GM18868 (cell line): ENCODE measurements around the gene RAB27A.
A peak's percentile ranks its signal among the peaks of the same experiment; 100 is the strongest.

Experiments used
- ATAC-seq: cut with Tn5 transposase; IDR thresholded peaks from one replicate; pipeline ENCODE4 v1.9.1; 2021; ENCODE audit warnings: mild to moderate bottlenecking, moderate library complexity; ENCODE audit not compliant: unreplicated experiment

Gene RAB27A

DNA sequence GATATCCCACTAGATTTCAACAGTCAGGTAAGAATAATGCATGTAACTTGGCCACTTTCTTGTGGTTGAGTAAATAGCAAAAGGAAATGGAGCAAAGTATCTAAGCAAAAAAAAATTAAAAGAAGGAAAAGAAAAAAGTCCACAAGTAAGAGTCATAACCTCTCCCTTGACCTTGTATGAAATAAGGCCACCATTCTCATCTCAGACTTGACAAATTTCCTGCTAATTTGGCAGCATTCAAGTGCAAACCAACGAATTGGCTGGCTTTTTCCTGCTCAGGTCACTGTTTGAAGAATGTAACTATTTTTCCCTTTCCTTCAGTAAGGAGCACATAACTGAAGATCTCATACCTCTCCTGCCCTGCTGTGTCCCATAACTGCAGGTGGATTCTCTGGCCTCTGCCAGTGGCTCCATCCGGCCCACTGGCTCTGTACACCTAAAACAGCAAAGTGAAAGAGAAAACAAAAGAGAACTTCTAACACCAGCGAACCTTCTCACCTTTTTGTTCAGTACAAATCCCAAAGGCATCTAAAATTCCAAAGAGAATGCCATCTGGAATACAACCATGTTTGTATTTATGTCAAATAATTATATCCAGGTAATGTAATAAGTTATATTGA lies 59.5 kb downstream of the RAB27A start:
- ATAC-seq = no peak

DNA sequence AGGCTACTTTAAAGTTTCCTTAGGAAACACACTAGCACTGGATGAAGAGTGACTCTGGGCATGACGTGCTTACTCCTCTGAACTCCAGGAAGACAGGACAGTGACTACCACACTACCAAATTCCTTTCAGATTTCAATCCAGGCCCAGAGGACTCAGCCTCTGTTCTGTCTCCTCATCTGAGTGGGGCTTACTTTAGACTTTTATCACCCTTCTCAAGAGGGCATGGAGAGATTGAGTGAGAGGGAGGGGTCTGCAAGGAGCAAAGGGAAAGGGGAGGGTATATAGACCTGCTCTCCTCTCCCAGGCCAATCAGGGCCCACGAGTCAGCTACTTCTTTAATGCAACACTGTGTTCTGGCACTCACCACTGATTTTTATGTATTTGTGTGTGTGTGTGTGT lies 63.5 kb downstream of the RAB27A start:
- no peak for ATAC-seq

DNA sequence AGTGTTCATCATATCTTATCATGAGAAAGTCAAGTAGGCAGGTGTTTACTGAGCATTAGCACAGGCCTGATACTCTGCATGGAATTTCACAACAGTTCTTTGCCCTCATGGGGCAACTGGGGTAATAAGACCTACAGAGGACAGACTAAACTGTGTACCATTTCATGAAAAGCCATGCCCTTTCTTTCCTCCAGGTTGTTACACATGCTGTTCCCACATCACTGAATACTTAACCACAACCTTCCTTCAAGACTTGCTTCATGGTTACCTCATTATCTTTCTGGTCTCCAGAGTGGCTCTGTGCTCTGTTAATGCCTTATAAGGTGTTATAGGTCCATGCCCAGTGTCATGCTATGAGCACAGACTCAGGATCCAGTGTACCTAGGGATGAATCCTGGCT lies 64.7 kb downstream of the RAB27A start:
- peak; percentile 66 for ATAC-seq

DNA sequence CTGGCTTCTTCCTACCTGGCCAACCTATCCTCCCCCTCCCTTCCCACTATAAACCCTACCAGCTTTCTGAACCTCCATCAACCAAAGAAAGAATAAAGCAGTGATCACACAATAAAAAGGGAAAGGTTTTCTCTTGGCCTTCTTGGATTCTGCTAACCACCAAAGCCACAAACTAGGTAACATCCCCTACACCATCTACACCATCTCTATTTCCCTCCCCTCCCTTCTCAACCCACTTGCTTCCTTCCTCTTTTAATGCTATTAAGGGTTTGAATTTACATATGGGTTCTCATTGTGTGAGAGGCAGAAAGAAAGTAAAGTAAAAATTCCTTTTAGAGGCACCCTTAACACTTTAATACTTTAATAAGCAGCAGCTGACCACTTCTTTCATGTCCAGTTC lies 67.0 kb downstream of the RAB27A start:
- ATAC-seq = peak; percentile 68

DNA sequence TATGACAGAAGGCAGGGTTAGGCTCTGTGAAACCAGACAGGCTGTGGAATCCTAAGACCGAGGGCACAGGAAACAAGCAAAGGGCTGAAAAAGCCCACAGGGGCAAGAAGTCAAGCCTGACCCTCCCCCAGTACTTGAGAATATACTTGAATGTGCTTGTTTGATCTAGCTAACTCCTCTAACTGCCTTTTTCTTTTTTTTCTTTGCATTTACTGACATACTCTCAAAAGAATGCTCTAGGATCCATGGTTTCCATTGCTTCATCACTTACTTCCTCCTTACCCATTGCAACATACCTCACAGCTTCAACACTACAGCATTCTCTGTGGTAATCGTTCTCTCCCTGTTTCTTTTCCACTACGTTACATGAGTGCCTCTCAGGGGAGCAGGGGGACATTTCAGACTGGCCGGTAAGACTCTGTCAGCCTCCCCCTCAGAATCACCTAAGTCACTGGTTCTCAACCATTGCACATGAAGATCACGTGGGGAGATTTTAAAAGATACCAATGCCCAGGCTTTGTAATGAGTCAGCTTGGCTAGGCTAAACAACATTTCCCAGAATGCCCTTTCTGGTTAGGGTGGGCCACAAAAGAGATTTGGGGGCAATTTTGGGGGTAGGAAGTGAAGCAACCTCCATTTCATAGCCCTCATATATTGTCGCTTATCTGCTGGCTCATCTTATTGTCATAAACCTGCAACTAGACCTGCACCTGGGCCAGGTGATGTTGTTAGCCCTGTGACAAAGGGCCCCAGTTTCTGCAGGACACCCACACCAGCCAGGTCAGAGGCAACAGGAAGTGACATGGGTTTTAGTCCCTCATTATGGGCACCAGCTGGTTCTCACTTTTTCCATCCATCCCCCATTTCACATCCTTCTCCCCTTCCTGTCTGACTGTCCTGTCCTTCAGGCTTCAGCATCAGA lies 68.3 kb downstream of the RAB27A start:
- ATAC-seq = peak; percentile 30

DNA sequence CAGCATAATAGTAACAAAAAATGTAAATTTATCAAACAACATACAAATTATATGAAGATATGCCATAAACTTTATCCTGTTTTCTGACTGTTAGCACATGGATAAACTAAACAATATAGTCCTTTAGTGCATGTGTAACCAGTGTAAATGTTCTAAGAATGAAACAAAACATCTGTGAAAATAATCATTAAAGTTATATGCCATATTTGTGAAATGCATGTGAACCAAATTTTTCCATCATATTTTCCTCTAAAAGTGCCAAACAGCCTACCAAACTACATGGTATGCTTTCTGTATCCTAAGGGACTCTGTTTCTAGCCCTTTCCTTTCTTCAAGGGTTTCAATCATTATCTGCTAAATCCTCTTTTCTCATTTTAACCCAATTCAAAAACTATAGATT lies 69.0 kb downstream of the RAB27A start:
- ATAC-seq = no peak

DNA sequence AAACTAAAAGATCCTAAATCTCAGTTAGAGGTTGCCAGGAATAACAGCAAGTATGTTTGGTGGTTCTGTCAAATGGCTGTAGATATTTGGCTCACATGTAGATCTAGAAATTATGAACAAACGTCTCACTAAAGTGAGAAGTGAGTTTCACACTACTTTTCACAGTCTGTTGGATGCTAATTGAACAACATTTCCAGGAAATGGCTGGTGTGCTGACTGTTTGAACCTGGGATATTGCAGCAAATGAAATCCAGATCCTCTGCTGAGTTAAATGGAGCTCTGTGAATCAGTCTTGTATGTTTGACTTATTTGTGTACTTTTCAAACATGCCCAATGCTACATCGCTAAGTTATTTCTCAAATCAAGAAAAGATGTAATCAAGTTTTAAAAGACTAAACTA lies 71.6 kb downstream of the RAB27A start:
- ATAC-seq = no peak

DNA sequence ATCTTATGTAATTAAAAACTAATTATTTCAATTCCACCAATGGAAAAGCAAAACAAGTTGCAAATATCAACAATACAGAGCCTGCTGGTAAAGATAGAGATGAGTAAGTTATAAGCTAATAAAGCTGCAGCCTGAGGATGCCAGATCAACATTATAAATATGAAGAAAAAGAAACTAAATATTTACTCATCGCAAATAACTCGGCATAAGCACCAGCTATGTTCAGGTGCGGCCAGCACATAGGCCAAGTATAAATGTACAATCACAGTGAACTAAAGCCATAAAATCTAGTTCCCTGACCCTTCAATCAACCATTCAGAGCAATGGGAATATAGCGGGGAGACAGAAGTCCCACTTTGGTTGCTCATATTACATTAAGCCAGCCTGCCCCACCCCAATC lies 85.1 kb downstream of the RAB27A start:
- no peak for ATAC-seq

DNA sequence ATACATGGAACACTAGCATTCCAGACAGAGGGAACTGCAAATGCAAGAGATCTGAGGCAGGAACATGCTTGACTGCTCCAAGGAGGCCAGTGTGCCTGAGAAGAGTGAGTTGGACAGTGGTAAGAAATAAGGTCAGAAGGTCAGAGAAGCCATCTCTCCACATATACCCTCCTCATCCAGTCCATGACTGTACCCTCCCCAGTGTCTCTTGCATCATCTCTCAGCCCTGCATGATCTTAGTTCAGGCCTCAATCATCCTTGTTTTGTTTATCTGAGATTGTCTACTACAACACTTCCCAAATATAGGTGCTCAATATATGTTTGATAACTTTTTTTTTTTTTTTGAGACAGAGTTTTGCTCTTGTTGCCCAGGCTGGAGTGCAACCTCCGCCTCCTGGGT lies 87.4 kb downstream of the RAB27A start:
- ATAC-seq = no peak

DNA sequence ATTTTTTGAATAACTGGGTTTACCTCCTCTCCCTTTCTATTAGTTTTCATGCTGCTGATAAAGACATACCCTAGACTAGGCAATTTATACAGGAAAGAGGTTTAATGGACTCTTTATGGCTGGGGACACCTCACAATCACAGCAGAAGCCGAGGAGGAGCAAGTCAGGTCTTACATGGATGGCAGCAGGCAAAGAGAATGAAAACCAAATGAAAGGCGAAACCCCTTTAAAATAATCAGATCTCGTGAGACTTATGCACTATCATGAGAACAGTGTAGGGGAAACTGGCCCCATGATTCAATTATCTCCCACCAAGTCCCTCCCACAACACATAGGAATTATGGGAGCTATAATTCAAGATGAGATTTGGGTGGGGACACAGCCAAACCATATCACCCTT lies 90.9 kb downstream of the RAB27A start:
- ATAC-seq = no peak

DNA sequence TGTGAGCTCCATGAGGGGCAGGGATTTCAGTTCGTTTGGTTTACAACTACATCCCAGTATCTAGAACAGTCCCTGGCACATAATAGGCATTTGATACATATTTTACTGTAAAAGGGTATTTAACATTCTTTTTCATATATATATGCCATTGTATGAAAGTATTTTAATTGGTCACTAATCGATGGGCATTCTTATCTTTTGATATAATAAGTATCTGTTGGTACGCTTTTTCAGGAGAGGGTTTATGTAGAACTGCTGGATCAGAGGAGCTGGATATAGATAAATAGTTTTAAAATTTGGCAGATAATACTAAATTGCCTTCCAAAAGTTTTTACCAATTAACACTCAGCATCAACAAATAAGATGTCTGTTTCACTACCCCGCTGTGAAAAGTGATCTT lies 91.9 kb downstream of the RAB27A start:
- no peak for ATAC-seq

DNA sequence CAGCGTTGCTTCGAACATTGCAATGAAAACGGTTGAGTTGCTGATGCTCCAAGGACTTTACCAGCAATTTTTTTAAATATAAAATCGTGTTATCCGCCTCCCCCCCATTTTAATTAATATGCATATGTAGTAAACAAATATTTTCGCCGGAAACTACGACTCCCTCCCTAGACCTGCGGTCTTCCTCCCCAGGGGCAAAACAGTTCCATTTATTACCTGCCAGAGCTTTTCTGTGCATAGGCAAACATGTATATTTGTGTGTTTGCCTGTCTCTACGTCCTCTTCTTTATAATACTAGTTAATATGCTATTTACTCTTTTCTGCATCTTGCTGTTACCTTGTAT lies 92.3 kb downstream of the RAB27A start:
- ATAC-seq = peak; percentile 4

DNA sequence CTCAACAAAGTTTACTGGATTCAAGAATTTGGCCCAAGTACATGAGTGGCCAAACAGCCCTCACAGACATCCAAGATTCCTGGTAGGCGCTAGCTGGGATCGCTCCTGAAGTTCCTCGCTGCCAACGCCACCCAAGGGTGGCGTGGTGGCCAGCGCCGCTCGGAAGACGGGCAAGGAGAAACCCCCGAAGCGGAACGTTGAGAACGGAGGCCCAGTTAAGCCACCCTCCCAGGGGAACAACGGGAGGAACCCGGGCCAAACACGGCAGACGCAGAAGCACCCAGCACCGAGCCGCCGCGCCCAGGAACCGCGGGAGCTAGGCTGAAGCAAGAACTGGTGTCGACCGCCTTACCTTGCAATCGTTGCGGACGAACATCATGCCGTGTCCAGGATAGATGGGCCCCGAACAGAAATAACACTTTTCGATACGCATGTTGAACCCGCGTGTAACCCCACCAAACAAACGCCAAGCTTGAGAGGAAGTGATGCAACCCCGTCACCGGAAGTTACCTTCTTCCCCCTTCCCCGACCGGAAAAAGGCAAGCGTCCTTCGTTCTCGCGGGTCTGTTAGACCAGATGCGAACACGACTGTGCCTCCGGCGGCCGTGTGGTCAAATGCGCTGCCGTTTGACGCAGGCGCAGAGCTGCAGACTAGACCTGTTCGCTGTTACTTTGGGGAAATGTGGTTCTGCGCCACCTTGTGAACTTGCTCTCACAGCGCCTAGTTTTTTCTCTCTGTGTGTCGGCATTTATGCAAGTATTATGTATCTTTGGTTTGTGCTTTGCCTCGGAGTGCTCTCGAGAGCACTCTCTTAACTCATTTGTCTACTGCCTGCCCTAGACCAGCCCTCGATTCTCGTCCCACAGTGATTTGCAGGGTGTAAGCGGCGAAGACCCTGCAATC lies 92.9 kb downstream of the RAB27A start, which contains the start of gene RSL24D1:
Gene RSL24D1, minus strand, starts transcription at position 484 of the 904 bp plus-strand sequence. Its CDS starts 51 bp downstream, at position 433.
- peak; percentile 95 for ATAC-seq

DNA sequence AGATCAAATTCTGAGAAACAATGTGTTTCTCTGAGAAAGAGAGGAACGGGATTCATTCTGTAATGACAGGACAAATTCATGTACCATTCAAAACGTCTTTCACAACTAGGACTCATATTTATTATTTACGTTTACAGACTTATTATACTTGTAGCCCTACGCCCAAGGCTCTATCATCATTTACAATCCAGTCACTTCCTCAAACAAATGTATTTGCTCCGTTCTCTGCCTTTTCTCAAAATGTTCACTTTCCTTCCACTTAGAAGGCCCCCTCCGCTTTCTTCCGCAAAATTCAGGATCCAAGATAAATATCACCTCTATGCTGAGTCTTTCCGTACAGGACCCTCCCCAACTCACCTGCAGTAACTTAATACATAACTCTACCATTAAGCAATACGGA lies 93.6 kb downstream of the RAB27A start:
- ATAC-seq = no peak

DNA sequence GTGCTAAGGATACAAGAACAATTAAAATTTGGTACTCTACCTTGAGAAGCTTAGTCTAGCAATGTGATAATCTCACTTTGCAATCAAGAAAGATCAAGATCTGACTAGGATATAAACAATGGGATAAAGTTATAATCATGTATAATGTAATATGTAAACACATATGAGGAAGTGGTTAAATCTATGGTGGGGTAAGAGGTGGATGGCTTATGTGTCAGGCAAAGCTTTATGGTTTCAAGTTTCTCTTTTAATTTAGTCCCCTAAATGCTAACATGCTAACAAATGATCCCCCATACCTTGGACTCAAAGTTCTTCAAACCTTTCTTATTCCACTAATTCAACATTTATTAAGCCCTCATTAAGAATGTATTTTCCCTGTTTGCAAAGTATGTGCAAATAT lies 95.4 kb downstream of the RAB27A start:
- no peak for ATAC-seq

DNA sequence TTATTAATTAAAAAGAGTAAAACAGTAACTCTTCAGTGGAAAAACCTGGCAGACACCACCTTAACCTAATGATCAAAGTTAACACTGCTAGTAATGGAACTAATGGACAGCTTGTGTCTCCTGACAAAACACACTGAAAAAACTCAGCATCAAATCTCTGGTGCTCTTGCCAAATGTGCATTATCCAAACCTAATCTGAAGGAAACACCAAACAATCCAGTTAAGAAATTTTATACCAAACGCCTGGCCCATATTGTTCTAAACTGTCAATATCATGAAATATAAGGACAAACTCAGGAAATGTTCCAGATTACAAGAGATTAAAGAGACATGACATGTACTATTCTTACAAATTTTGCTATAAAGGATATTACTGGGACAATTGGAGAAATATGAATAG lies 103.3 kb downstream of the RAB27A start:
- no peak for ATAC-seq

DNA sequence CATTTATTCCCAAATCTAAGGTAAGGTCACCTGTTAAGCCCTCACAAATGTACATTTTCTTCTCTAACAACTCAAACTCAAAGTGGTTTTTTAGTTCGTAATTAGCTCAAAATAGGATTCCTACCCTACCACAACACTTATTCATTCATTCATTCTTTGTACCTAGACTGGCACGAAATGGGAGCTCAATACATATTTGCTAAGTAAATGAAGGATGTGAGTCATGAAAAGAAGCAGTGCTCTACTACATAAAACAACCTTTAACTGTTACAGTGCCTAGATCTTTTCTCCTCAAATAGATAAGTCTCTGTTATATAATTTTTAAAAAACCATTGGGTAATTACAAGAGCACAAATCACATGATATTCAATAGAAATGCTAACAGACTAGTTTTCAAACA lies 105.9 kb downstream of the RAB27A start:
- no peak for ATAC-seq

DNA sequence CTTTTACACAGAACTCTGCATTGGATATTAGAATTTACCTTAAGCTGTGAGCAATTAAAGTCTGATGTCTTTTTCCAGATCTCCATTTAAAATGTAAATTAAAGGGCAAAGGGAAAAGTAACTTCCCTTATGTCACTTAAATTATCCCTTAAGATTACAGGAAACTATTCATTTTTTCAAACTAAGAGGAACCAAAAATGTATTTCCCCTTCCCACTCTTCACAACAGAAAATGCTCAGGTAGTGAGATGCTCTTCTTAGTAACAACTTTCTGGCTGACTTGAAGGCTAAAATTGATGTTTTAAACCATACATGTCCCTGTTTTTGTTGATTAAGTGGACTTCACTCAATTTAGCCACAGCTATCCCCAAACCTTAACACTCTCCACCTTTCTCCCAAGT lies 110.5 kb downstream of the RAB27A start:
- no peak for ATAC-seq

DNA sequence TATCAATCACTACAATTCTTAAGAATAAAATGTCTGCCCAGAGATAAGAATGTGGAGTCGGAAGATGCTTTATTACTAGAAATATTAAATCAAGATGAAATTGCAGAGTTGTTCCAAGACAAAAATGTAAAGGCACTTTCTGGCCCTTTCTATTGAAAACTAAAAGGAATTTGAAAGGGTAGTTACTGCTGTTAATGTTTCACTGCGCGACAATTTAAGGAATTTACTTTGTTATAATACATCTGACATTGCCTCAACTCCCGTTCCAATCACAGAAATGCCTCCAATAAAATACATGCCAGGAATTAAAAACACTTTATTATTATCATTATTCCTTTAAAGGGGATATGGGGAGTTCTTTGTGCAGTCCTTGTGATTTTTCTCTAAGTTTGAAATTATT lies 119.3 kb downstream of the RAB27A start:
- ATAC-seq = no peak

DNA sequence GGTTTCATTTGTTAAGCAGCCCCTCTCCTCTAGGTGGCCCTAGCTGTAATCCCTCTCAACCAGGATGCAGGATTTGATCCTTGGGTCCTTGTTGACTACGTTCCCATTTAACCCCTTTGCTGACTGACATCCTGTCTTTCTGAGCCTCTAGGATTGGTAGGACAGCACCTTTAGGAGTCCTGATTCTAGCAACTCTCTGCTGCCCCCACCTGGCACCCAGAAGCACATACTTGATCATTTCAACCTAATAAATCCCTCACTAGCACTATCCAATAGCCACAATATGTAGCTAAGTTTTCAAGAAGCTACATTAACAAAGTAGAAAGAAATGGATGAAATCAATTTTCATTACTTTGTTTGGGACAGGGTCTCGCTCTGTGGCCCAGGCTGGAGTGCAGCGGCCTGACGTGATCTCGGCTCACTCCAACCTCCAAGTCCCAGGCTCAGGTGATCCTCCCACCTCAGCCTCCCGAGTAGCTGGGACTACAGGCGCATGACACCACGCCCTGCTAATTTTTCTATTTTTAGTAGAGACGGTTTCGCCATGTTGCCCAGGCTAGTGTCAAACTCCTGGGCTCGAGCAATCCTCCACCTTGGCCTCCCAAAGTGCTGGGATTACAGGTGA lies 121.2 kb downstream of the RAB27A start:
- peak; percentile 95 for ATAC-seq

DNA sequence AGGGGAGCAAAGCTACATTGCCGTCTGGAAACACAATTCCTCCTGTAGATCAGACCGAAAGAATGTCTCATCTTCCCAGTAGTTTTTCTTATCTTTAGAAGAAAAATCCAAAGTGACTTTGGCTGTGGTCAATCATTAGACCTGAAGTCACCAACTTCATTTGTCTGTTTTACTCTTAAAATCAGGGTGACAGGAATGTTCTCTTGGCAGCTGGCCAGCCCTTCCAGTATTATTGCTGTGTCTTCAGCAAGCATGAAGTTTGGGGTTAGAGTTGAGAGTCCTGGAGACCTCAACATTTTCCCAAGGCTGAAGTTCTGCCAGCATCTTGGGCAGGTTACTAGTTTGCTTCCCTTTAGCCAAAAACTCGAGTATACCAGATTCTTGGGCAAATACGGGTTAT lies 125.3 kb downstream of the RAB27A start:
- ATAC-seq = no peak
